Chondrocyte (in vitro differentiated cells): ENCODE results near the gene C1QTNF6. TPM values are rescaled to one million over a fixed set of nuclear protein-coding genes. Genes with fewer than 3 reads are reported as not detected.

Experiments
- DNase-seq: peaks from one replicate; pipeline ENCODE4 v3.0.0; 2021; ENCODE audit warnings: mixed read lengths, low spot score
- H3K27ac Mint-ChIP-seq: one replicate; pipeline ENCODE4 v1.8.0; 2021; ENCODE audit warnings: mild to moderate bottlenecking, moderate library complexity, mixed read lengths; ENCODE audit not compliant: unreplicated experiment
- H3K27me3 Mint-ChIP-seq: 2 replicates; pipeline ENCODE4 v1.8.0; 2021; ENCODE audit warnings: low read depth, mixed read lengths
- H3K36me3 Mint-ChIP-seq: 2 replicates; pipeline ENCODE4 v1.8.0; 2021; ENCODE audit warnings: low read depth, mixed read lengths
- H3K4me1 Mint-ChIP-seq: 2 replicates; pipeline ENCODE4 v1.8.0; 2021; ENCODE audit warnings: low read depth, mild to moderate bottlenecking, mixed read lengths
- H3K4me3 Mint-ChIP-seq: one replicate; pipeline ENCODE4 v1.8.0; 2021; ENCODE audit warnings: mild to moderate bottlenecking, moderate library complexity, mixed read lengths; ENCODE audit not compliant: unreplicated experiment
- H3K9me3 Mint-ChIP-seq: 2 replicates; pipeline ENCODE4 v1.8.0; 2021; ENCODE audit warnings: low read depth, mixed read lengths
- total RNA-seq: library from RNA; stranded (reverse); gene quantifications from 3 replicates; pipeline ENCODE4 v1.2.1, GENCODE V29; 2021
- TF ChIP-seq, protein P1 (sequence below): fragments of 200-600 bp; sonication (generic); IDR thresholded peaks from 2 replicates; pipeline ENCODE4 v1.5.0; 2021; ENCODE audit warnings: antibody characterized with exemption, mild to moderate bottlenecking, moderate library complexity

C1QTNF6 gene
- total RNA-seq, 1 donor from 2014 or later = 11.3 TPM

DNA sequence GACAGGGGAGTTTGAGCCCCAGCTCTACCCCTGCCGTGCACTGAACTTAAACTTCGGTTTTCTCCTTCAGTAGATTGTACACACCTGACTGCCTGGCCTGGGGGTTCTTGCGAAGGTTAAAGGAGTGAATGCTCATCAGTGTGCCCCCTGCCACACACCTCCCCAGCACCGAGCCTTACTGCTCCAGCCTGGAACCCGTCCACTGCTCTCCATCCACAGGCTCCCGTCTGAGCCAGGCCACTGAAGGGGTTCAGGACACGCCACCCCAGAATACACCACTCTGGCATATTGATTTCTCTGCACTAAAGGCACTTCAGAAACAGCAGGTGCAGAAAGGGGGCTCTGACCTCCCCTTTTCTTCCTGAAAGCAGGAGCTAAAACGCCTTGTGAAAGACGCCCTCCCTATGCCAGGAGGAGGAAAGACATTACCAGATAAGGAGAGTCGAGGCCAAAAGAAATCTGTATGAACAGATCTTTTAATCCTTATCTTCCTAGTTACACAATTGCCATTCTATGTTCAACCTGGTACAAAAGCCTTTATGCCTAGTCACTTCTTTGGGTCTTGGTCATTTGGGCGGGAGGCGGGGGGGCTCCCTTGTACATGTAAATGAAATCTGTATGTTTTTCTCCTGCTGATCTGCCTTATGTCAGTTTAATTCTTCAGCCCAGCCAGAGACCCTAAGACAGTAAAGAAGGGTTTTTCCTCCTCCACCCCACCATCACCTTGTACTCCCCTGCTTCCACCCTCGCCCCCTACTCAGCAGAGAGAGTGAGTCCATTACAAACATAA is 26.1 kb upstream of the C1QTNF6 start:
- DNase-seq = no peak
- Mint-ChIP-seq H3K9me3 (no peaks in the 10 kb centered on the region), H3K4me3 (no peak overlapping the region), H3K4me1 (peaks cover 10% of the 10 kb centered on the region), H3K36me3 (no peaks in the 10 kb centered on the region), H3K27ac (no peak overlapping the region), H3K27me3 (peaks cover 35% of the 10 kb centered on the region)
- TF ChIP-seq, protein P1, sequence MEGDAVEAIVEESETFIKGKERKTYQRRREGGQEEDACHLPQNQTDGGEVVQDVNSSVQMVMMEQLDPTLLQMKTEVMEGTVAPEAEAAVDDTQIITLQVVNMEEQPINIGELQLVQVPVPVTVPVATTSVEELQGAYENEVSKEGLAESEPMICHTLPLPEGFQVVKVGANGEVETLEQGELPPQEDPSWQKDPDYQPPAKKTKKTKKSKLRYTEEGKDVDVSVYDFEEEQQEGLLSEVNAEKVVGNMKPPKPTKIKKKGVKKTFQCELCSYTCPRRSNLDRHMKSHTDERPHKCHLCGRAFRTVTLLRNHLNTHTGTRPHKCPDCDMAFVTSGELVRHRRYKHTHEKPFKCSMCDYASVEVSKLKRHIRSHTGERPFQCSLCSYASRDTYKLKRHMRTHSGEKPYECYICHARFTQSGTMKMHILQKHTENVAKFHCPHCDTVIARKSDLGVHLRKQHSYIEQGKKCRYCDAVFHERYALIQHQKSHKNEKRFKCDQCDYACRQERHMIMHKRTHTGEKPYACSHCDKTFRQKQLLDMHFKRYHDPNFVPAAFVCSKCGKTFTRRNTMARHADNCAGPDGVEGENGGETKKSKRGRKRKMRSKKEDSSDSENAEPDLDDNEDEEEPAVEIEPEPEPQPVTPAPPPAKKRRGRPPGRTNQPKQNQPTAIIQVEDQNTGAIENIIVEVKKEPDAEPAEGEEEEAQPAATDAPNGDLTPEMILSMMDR = no peak

DNA sequence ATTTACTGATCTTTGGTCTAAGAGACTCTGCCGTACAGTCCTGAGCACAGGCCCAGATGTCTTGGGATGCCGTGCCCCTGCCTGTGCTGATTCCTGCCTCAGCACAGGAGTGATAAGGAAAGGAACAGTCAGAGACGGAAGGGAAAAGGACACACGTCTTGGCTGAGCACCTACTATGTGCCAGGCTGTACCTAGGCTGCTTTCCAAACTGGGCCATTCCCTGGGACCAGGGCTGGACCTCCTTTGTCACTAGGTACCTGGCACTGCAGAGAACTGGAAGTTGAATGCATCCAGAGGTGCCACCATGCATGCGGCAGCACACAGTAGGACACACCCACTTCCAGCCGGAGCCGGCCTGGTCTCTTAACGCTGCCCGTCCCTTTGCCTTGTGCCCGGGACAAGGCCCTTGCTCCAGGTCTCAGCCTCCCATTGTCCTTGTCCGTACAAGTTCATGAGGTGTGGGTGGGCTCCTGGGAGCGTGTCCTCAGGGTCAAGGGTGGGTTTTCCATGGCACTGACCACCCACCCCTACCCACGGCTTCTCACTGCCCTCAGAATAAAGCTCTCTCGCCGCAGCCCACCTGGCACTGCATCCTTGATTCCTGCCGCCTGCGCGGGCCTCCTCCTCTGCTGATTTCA is 25.3 kb upstream of the C1QTNF6 start:
- TF ChIP-seq, protein P1 = no peak
- H3K27me3 Mint-ChIP-seq = peaks cover 28% of the 10 kb centered on the region
- peaks cover 10% of the 10 kb centered on the region for H3K4me1 Mint-ChIP-seq
- H3K9me3 Mint-ChIP-seq = no peaks in the 10 kb centered on the region
- H3K4me3 Mint-ChIP-seq = no peak overlapping the region
- H3K27ac Mint-ChIP-seq = no peak overlapping the region
- H3K36me3 Mint-ChIP-seq = no peaks in the 10 kb centered on the region
- DNase-seq = peak; percentile 68

DNA sequence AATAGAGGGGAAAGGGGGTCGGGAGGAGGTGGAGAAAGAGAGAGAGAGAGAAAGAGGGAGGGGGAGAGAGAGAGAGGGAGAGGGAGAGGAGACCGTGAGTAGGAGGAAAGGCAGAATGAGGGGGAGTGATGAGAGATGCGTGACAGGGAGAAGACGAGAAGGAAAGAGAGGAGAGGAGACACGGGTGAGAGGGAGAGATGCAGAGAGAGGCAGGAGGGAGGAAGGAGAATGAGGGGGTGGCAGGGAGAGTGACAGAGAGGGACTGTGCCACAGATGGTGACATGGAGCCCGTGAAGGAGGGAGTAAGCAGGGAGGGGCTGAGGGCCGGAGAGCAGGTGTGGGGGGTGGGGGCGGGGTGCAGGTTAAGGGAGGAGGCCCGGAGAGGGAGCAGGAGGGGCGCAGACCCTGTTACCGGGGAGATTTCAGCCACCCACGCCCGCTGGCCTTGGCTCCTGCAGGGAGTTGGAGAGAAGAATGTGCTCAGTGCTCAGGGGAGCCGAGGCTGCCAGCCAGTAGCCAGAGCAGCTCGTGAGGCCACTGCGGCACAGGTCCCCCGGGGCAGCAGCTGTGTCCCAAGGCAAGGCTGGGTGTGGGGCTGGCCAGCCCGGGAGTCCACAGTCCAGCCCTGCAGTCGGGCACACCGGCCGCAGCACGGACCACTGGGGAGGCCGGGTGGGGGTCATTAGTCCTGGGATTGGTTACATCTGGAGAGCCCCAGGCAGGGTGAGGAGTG is 24.3 kb upstream of the C1QTNF6 start, which contains the start of gene SSTR3:
Gene SSTR3 (minus strand): TSS at position 304 of the 733 bp plus-strand sequence. CDS start 4,674 bp downstream, outside the sequence.
- H3K4me3 Mint-ChIP-seq = no peak within 1 kb of the TSS
- no peak within 1 kb of the TSS for H3K27ac Mint-ChIP-seq
- TF ChIP-seq, protein P1 = no peak
- peak; percentile 85 for DNase-seq
- peaks cover 10% of the 10 kb centered on the region for H3K4me1 Mint-ChIP-seq
- no peaks in the 10 kb centered on the region for H3K36me3 Mint-ChIP-seq
- H3K27me3 Mint-ChIP-seq = peaks cover 24% of the 10 kb centered on the region
- no peaks in the 10 kb centered on the region for H3K9me3 Mint-ChIP-seq

DNA sequence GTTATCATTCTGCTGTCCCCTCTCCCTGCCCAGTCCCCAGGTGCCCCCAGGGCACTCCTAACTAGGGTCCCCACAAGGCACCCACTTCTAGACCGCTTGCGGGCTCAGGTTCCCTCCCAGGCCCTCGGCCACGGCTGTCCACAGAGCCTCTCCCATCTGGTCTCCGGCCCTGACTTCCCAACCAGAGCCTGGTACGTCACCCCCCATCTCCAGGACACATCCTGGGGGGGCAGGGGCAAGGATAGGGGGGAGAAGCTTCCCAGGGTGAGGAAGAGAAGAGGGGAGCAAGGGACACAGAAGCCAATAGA is 23.8 kb upstream of the C1QTNF6 start:
- no peaks in the 10 kb centered on the region for H3K36me3 Mint-ChIP-seq
- TF ChIP-seq, protein P1 = no peak
- H3K9me3 Mint-ChIP-seq = no peaks in the 10 kb centered on the region
- H3K27me3 Mint-ChIP-seq = peaks cover 20% of the 10 kb centered on the region
- H3K27ac Mint-ChIP-seq = no peak overlapping the region
- H3K4me1 Mint-ChIP-seq = peaks cover 10% of the 10 kb centered on the region
- DNase-seq = peak; percentile 85
- H3K4me3 Mint-ChIP-seq = no peak overlapping the region
